ENCODE measurements around the gene TMEM196. TPM values are rescaled to one million over a fixed set of nuclear protein-coding genes. Genes with fewer than 3 reads are reported as not detected.
A peak's percentile ranks its signal among the peaks of the same experiment; 100 is the strongest.

The TMEM196 gene
- not detected for total RNA-seq
- long read RNA-seq = 0 reads

DNA sequence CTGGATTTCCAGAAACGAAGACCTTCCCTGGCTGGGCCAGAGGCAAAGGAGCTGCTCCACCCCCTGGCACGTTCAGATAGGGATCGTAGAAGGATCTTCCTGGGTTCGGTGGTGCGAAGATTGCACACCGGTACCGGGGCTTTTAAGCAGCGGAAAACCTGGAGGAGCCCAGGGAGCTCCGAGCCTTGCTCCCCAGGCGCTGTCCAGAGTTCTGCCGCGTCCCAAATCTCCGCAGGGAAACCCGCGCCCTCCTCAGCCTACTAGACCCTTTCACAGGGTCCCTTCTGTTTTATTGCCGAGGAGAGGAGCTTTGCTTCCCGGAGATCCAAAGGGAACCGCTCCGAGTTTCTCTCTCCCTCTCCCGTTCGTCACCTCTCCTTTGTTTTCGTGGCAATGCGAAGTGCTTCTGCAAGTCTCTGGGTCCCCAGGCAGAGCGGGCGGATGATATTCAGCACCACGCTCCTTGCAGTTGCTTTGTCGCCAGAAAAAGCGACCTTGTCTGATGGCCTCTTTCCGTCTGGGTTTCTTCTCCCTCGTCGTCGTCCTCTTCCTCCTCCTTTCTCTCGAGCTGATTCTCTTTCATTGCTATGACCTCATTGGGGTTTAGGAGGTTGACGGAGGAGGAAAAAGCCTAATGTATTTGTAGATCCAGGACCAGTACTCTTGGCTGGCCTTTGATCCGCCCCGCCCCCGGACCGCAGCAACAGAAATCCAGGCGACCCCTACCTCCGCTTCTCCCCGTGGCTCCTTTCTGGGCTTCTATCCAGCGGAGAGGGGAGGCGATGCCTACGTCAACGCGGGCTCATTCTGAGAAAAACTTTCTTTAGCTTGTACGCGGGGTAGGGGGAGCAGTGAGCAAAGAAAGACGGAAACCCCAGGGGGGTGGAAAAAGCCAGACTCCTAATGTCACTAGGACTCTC, at the start of gene TMEM196:
TSS of gene TMEM196 (minus strand) at position 777 of the 920 bp plus-strand sequence. CDS start 921 bp downstream, outside the sequence.
- WGBS (ENCODE audit: insufficient coverage, low coverage, low lambda C conversion rate, missing lambda C conversion rate) = 2% methylated on average over 49 of the region's 49 CpGs
- no peaks in the 10 kb centered on the region for H3K9me3 ChIP-seq
- intact Hi-C loops (cut with DNase I) = no loop called here
- TF ChIP-seq POLR2A (IDR thresholded peaks at IDR 0.05) = no peak
- TF ChIP-seq, protein P1, sequence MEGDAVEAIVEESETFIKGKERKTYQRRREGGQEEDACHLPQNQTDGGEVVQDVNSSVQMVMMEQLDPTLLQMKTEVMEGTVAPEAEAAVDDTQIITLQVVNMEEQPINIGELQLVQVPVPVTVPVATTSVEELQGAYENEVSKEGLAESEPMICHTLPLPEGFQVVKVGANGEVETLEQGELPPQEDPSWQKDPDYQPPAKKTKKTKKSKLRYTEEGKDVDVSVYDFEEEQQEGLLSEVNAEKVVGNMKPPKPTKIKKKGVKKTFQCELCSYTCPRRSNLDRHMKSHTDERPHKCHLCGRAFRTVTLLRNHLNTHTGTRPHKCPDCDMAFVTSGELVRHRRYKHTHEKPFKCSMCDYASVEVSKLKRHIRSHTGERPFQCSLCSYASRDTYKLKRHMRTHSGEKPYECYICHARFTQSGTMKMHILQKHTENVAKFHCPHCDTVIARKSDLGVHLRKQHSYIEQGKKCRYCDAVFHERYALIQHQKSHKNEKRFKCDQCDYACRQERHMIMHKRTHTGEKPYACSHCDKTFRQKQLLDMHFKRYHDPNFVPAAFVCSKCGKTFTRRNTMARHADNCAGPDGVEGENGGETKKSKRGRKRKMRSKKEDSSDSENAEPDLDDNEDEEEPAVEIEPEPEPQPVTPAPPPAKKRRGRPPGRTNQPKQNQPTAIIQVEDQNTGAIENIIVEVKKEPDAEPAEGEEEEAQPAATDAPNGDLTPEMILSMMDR (IDR thresholded peaks at IDR 0.05) = no peak
- H3K4me3 ChIP-seq = no peak within 1 kb of the TSS
- no peaks in the 10 kb centered on the region for H3K36me3 ChIP-seq
- H3K4me1 ChIP-seq = no peaks in the 10 kb centered on the region
- ATAC-seq (peak in 3 of 4 donors; percentile 31 to 44 (median 32)), DNase-seq (no peak)
- H3K27ac ChIP-seq = no peak within 1 kb of the TSS
- H3K27me3 ChIP-seq = peaks cover 0 to 6% of the 10 kb centered on the region in 2 donors

DNA sequence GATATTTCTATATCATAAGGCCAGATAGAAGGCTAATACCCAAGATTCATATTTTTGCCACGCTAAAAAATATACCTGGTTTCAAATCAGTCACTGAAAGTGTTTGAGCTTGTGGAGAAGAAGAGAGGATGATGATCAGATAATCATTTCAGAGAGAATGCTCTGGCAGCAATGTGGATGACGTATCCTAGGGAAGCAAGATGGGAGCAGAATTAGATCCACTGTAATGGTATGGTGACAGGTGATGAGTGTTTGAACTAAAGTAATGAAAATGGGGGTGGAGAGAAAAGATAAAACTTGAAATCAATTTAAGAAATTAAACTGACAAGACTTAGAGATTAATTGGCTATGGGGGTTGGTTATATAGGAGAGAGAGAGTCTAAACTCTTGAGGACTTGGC, 42.7 kb upstream of the TMEM196 start:
- TF ChIP-seq, protein P1 (IDR thresholded peaks at IDR 0.05) = no peak
- no peak for TF ChIP-seq POLR2A (IDR thresholded peaks at IDR 0.05)
- intact Hi-C loops (cut with DNase I) = no loop called here
- no peaks in the 10 kb centered on the region for H3K27me3 ChIP-seq
- no peaks in the 10 kb centered on the region for H3K36me3 ChIP-seq
- H3K4me1 ChIP-seq = no peaks in the 10 kb centered on the region
- DNase-seq (no peak), ATAC-seq (no peak)
- WGBS (ENCODE audit: insufficient coverage, low coverage, low lambda C conversion rate, missing lambda C conversion rate) = 46% methylated on average over 2 of the region's 2 CpGs
- no peaks in the 10 kb centered on the region for H3K9me3 ChIP-seq
- no peak overlapping the region for H3K27ac ChIP-seq
- H3K4me3 ChIP-seq = no peak overlapping the region

DNA sequence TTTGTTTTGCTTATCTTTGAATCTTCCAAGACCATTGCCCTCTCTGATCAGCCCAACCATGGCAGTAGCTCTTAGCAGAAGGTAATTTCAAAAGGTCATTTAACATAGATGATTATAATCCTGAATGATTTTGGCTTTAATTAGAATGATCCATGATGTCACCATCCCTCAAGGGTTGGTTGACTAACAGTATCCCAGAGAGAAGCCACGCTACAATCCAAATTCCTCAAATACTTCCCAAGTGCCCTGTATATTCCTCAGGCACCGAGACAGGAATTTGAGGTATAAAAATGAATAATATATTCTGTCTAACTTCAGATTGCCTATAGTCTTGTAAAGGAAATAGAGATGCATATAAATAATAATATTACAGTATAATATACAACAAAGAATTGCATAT, 42.1 kb upstream of the TMEM196 start:
- TF ChIP-seq POLR2A (IDR thresholded peaks at IDR 0.05) = no peak
- TF ChIP-seq, protein P1 (IDR thresholded peaks at IDR 0.05) = no peak
- Histone ChIP-seq H3K27me3 (no peaks in the 10 kb centered on the region), H3K27ac (no peak overlapping the region), H3K36me3 (no peaks in the 10 kb centered on the region), H3K4me3 (no peak overlapping the region), H3K4me1 (no peaks in the 10 kb centered on the region), H3K9me3 (no peaks in the 10 kb centered on the region)
- ATAC-seq = no peak
- WGBS (ENCODE audit: insufficient coverage, low coverage, low lambda C conversion rate, missing lambda C conversion rate) = 58% methylated on average over 2 of the region's 2 CpGs
- DNase-seq = no peak
- intact Hi-C loops (cut with DNase I) = no loop called here

DNA sequence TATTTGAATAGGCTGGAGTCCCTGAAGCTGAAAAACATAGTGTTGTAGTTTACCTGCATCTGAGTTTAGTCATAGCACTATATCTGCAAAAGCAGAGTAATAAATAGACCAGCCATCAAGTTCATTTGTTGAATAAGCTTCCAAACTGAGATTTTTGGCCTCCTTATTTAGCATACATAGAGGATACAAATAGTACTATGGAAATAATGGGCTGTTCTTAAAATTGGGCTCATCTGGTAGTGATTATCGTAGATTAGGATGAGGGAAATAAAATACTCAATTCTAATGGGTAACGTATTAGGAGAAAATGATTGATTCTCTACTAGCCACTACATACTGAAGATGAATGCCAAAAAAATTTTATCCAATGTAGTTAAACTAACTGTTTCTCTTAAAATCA, 41.4 kb upstream of the TMEM196 start:
- no peak overlapping the region for H3K27ac ChIP-seq
- intact Hi-C loops (cut with DNase I) = no loop called here
- TF ChIP-seq POLR2A (IDR thresholded peaks at IDR 0.05) = no peak
- TF ChIP-seq, protein P1 (IDR thresholded peaks at IDR 0.05) = no peak
- no peaks in the 10 kb centered on the region for H3K27me3 ChIP-seq
- ATAC-seq = no peak
- H3K9me3 ChIP-seq = no peaks in the 10 kb centered on the region
- DNase-seq = no peak
- no peak overlapping the region for H3K4me3 ChIP-seq
- H3K4me1 ChIP-seq = no peaks in the 10 kb centered on the region
- WGBS (ENCODE audit: insufficient coverage, low coverage, low lambda C conversion rate, missing lambda C conversion rate) = 55% methylated on average over 2 of the region's 2 CpGs
- no peaks in the 10 kb centered on the region for H3K36me3 ChIP-seq

All from right lobe of liver (tissue), 6 donors.